A549 treated with RU486 at 1 μM for 4 hours (cell line): ENCODE data around the gene GSKIP. TPM values are rescaled to one million over a fixed set of nuclear protein-coding genes. Genes with fewer than 3 reads are reported as not detected.

Source experiments
- total RNA-seq: library from RNA; stranded (reverse); fragments of 200-300 nt; extraction: Qiagen RNA extraction; gene quantifications from 5 replicates; pipeline ENCODE4 v1.2.3, GENCODE V29; 2022; ENCODE audit warnings: low read depth

Gene GSKIP
- total RNA-seq: 15.2 to 23.0 TPM (median 19.3 TPM) in 5 replicates

DNA sequence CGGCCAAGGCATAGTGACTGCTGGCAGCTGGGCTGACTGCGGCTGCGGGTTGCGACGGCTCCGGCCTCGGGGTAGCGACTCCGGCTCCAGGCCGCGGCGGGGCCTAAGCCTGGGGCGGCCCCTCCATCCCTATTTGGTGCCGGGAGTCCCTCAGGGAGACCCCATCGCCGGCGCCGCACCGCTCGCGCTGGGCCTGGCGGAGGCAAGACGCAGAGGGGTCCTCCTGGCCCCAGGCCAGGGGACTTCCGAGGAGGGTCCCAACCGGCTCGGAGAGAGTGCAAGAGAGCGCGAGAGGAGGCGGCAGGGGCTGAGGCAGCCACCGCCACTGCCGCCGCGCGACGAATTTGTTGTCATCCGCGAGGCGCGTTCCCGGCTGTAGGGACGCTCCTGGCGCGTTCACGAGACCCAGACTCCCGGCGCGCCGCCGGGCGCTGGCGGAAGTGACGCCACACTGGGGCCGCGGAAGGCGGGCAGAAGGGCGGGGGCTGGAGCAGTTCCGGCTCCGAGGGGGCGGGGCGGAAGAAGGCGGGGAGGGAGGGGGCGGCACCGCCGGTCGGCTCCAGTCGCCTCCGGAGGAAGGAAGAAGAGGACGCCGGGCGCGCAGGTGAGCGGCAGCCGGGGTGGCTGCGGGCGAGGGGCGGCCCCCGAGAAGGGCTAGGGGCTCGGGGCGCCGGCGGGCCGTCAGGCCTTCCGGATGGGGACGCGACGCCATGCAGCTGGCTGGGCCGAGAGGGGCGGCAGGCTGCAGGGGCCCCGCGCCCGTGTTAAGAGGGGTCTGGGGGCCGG lies at the start of gene GSKIP, which contains the start of gene ATG2B:
TSS of gene GSKIP (plus strand) at position 562 of the 786 bp plus-strand sequence. CDS start 18,722 bp downstream, outside the sequence.
TSS of gene ATG2B (minus strand) at position 377 of the 786 bp plus-strand sequence. CDS start at position 12, 365 bp downstream.

Other genes with a start within 250 kb of the GSKIP start
- gene BDKRB2, start 158.7 kb upstream of the GSKIP start, total RNA-seq: 2.1 to 3.6 TPM (median 3.2 TPM) in 5 replicates
- gene BDKRB1, start 107.3 kb upstream of the GSKIP start, total RNA-seq: 0.45 to 1.3 TPM (median 0.87 TPM) in 5 replicates
- gene ATG2B, start 185 bp upstream of the GSKIP start, total RNA-seq: 7.9 to 11.5 TPM (median 8.3 TPM) in 5 replicates
- 2.0 to 3.9 TPM (median 2.2 TPM) in 5 replicates for gene AK7, start 28.6 kb downstream of the GSKIP start, total RNA-seq
- 59.9 to 96.8 TPM (median 91.7 TPM) in 5 replicates for gene PAPOLA, start 138.9 kb downstream of the GSKIP start, total RNA-seq